OCI-M1 (cell line): ENCODE data around the gene ARHGAP11B.
A peak's percentile ranks its signal among the peaks of the same experiment; 100 is the strongest.
"Not testable (repeated sequence)": the region's sequence is repeated elsewhere in the genome, so short reads cannot be mapped to it uniquely, and the experiment has no call there.

Experiments used
- DNase-seq: peaks from one replicate; lab custom pipeline; 2025; lab: John Stamatoyannopoulos, UW

Gene ARHGAP11B

DNA sequence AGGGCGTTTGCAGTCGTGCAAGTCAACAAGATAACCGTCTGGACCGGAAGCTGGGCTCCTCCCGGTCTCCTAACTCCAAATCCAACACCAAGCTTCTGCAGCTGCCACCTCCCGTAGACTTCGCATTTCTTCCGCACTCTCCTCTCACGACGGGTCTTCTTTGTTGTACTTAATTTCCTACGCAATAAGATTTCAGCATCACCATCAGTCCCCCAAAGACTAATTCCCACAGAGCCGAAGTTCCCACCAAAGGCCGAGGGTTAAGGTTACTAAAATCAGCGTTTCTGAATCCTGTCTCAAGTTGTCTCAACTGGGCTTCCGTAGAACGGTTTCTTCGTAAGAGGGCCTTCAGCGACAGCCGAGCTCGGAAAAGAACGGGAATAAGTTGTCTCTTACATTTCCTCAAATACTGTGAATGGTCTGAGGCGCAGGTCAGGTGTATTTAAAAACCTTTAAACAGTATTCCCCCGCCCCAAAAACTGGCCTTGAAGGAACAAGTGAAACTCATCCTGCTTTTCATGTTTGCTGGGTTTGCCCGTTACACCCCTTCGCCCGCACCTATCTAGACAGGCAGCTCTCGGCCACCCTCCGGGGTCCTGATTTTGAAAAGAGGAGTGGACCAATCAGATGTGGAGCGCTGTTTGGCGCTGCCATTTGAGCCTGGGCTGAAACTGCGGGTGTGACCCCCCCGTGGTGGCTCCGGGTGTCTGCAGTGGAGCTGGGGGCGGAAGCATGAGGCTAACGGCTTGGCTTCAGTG lies at the start of gene ARHGAP11B:
ARHGAP11B (plus strand) TSS at position 693 of the 758 bp plus-strand sequence.
- not testable (repeated sequence) for DNase-seq

DNA sequence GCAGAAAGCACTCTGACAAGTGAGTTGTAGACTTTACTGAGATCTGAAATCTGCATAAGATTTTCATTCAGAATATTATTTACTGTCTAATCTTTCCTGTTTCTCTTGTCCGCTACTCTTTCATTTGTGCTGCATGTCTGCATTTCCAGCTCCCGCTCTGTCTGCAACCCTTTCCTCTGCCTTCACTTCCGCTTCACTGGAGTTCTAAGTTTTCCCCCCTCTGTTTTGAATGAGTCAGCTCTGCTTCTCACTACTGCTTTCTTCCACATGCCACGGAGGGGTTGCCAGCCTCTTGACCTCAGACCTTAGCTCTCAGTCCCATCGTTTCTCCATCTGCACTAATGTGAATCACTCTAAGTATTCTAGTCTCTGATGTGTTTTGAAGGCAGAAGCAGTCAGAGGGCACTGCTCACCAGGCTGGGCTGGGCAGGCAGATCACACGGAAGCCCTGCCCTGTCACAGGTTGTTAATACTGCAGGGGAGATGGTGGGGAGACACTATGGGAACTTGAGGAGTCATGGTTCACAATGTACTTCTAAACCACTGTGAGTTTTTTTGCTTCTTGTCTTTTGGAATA lies 46.4 kb upstream of the ARHGAP11B start:
- DNase-seq = not testable (repeated sequence)

DNA sequence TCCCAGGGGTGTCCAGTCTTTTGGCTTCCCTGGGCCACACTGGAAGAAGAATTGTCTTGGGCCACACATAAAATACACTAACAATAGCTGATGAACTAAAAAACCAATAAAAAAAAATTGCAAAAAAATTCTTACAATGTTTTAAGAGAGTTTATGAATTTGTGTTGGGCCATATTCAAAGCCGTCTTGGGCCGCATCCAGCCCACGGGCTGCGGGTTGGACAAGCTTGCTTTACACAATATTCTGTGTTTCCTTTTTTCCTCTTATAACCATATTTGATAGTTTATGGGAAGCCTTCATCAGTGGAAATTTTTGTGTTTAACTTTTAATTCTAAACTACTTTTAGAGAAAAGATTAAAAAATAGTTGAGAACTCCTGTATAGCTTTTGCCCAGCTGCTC lies 45.2 kb upstream of the ARHGAP11B start:
- not testable (repeated sequence) for DNase-seq

DNA sequence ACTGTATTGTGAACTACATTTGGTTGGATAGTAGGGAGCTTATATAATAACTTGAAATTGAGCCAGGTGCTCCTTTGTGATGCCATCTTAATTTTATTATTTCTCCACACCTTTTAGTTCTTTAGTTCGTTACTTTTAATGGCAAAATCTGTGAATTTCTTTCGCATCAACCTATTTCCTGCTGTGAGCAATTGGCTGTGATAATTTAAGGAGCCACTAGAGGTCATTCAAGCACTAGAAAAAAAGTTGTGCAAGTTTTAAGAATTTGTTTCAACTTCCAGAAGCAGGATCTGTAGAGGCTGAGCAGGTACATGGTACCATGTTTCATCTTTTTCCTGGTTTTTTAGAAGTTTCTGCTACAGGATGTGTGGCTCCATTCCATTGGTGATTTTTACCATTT lies 27.0 kb upstream of the ARHGAP11B start:
- not testable (repeated sequence) for DNase-seq

DNA sequence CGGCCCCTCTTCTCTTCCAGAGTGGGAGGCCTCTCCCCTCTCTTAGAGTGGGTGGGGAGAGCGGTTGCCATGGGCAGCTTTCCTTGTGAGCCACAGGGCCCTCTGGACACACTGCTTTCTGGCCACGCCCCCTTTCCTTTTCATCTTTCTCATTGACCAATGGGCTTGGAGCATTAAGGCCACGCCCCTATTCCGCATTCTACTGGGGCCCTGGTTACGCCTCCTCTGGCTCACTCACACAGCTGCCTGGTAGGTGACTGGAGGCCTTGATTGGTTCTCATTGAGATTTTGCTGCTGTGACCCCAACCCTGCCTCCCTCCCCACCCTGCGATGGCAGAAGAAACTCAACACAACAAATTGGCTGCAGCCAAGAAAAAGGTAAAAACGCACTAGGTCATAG lies 22.1 kb upstream of the ARHGAP11B start, which contains the start of gene GOLGA8H:
GOLGA8H (plus strand) TSS at position 233 of the 400 bp plus-strand sequence; CDS start at position 331, 98 bp downstream.
- not testable (repeated sequence) for DNase-seq

DNA sequence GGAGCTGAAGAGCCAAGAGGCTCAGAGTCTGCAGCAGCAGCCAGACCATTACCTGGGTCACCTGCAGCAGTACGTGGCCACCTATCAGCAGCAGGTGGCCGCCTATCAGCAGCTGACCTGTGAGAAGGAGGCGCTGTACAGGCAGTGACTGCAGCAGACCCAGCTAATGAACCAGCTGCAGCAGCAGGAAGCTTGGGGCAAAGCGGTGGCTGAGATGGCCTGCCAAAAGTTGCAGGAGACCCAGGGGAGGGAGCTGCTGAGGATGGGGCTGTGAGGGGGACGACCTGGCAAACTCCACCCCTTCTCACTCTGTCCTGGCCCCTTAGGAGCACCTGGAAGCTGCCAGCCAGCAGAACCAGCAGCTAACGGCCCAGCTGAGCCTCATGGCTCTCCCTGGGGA lies 13.7 kb upstream of the ARHGAP11B start:
- not testable (repeated sequence) for DNase-seq

DNA sequence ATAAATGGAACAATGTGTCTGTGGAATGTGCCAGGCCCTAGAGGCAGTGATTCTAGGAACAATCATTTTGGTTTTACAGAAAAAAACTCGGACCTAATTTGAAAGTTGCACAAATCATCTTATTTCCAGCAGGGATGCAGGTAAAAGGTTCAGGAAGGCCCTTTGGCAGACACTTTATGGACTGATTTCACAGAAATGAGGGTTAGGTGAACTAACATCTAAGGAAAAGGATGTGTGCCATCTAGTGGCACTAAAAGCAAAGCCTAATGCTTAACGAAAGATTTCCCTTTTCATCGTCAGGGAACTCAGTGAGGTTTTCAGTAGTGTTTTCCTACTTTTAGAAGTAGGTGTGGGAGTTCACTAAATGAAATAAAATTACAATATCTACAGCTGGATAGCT lies 4.6 kb upstream of the ARHGAP11B start:
- not testable (repeated sequence) for DNase-seq

DNA sequence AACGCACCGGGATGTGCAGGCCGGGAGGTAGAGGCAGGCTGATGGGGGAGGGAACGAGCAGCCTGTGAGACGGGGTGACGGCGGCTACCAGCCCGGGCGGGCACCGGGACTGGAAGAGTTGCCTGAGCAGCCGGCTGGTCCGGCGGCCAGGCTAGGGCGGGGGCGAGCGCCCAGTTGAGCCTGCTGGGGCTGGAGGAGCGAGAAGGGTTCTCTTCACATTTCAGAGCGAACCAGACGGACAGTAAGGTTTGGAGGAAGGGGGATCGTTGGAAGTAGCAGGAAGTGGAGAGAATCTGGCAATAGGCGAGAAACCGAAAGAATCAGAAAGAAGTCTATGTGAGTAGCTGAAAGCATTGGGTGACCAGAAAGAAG lies 252 bp downstream of the ARHGAP11B start:
- DNase-seq = not testable (repeated sequence)

DNA sequence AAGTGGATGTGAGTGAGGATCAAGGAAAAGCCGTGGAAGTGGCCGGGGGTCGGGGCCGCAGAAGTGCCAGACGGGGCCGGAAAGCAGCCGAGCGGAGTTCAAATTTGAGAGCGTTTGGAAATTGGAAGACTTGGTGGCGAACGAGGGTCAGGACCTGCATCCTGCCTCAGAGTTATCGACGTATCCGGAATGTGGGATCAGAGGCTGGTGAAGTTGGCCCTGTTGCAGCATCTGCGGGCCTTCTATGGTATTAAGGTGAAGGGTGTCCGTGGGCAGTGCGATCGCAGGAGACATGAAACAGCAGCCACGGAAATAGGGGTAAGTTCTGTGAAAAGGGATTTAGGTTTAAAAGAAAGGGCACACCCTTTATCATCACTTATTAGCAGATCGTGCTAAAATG lies 704 bp downstream of the ARHGAP11B start:
- DNase-seq = not testable (repeated sequence)

DNA sequence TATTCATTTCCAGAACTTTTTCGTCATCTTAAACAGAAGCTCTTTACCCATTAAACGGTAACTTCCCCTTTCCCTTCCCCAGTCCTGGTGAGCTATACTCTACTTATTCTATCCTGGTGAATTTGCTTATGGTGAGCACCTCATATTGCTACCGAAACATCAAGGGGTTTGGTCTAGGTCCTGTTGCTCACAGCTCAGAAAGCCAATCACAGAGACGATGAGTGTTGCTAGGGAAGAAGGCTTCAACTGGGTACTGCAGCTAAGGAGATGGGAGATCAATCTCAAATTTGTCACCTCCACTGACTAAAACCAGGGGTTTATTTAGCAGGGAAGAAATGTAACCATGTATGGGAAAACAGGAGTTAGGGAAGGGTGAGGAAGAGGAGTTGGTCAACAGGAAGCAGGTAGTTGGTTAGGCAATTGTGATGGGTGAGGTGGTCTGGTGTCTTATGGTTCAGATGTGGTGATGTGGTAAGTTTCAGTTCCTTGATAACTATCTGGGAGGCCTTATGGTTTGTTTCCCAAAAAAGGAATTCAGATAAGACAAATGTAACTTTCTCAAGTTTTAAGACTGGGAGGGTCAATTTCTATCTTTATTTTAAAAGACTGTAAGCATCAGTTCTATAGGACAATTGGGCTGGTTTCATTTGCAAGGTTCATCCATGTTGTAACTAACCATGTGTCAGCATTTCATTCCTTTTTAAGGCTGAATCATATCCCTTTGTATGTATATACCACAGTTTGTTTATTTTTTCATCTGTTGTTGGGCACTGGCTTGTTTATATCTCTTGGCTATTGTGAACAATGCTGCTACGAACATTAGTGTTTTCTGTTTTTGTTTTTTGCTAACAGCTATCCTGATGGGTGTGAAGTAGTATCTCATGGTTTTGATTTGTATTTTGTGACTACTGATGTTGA lies 24.3 kb downstream of the ARHGAP11B start:
- peak; percentile 16 for DNase-seq

DNA sequence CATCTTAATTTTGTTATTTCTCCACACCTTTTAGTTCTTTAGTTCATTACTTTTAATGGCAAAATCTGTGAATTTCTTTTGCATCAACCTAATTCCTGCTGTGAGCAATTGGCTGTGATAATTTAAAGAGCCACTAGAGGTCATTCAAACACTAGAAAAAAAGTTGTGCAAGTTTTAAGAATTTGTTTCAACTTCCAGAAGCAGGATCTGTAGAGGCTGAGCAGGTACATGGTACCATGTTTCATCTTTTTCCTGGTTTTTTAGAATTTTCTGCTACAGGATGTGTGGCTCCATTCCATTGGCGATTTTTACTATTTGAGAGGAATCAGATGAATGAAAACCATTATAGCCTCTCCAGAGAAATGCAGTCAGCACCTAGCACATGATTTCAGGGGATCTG lies 35.2 kb downstream of the ARHGAP11B start:
- peak; percentile 48 for DNase-seq

DNA sequence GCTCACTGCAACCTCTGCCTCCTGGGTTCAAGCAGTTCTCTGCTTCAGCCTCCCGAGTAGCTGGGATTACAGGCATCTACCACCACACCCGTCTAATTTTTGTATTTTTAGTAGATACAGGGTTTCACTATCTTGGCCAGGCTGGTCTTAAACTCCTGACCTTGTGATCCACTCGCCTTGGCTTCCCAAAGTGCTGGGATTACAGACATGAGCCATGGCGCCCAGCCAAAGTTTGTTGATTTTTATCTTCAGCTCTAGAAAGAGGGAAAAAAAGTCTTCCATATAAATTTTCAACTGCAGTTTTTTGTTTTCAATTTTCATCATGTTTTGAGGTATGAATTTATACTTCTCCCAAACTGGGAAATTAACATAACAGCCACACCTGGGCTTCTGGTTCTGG lies 43.7 kb downstream of the ARHGAP11B start:
- not testable (repeated sequence) for DNase-seq

DNA sequence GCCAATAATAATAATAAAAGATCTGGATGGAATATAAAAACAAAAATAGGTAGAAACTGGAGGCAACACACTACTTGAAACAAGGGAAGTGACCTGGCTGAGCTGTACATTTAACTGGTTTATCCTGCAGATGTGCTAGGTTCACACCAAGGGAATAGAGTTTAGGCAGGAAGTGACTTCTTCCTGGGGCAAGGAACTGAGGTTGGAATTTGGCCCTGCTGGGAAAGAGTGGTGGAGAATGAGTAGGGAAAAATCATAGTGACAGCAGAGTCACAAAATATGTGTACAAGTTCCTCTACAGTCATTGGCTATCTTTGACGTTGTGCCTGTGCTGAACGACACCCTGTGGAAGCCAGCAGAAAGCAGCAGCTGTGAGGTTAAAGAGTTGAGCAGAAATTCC lies 44.1 kb downstream of the ARHGAP11B start:
- DNase-seq = no peak

DNA sequence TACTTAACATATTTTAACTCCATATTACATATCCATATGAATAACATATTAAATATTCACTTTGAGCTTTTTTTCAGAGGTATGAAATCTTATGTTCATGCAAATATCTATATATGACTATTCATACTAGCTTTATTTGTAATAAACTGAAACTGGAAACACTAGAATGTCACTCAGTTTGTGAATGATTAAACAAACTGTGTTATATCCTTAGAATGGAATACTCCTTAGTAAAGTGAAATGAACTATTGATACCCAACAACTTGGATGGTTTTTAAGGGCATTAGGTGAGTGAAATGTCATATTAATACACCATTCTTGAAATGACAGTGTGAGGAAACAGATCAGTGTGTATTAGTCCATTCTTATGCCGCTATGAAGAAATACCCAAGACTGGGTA lies 45.4 kb downstream of the ARHGAP11B start:
- no peak for DNase-seq

DNA sequence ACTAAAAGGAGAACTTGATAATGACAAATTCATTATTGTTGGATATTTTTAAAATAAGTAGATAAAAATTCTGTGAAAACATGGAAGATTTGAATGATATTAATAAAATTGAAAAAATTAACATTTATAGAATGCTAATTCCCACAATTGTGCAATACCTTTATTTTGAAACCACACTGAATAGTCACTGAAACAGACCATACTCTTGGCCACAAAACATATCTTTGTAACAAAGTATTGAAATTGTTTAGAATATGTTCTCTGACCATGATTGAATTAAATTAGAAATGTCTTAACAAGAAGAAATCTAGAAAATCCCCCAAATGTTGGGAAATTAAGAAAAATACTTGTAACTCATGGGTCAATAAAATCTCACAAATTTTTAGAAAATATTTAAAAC lies 49.2 kb downstream of the ARHGAP11B start:
- DNase-seq = no peak

DNA sequence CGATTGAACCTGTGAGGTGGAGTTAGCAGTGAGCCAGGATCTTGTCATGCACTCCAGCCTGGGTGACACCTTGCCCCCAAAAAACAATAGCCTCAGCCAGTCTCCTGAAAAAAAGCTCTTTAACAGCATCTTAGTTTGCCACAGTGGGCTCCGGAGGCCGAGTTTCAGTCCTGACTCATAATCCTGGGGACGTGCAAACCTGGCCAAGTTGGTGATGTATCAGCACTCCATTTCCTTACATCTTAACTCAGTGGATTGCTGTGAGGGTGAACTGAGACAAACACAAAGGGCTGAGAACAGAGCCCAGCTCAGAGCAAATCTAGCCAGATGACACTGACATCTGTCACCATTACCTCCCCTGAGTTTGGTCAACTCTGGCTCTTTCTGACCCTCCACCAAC lies 50.0 kb downstream of the ARHGAP11B start:
- not testable (repeated sequence) for DNase-seq

DNA sequence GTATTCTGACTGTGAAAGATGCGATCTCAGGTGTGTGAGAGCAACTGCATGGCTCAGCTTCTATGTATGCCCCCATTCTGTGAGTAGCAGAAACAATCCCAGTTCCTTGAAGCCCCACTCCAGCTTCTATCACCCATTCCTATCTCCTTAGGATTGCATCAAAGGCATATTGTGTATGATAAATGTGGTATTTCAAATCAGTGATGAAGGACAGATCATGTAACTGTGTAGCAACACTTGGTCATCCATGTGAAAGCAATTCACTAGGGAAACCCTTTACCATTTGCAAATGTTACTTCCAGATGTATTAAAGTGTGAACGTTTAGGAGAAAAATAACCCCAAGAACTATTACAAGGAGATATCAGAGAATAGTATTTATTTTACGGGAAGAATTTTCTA lies 55.1 kb downstream of the ARHGAP11B start:
- DNase-seq = not testable (repeated sequence)

DNA sequence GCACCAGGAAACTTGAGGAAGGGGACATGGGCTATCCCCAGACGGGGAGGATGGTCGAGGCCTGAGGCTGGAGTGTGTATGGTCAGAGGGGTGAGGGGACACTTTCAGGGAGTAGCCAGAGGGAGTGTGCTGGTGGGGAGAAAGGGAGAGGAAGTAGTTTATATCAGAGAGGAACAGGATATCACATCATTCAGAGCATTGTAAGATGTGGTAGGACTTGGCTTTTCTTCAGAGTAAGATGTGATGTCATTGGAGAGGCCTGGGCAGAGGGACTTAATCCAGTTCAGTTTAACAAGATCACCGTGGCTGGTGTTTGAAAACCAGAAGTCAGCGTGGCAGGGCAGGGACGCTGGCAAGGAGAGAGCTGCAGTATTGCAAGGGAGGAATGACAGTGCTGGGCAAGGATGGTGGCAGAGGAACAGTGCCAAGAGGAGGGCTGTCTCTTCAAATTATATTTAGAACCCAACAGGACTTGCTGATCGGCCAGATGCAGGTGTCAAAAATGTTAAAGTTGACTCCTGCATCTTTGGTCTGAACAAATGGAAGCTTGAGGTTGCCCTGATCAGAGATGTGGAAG lies 59.9 kb downstream of the ARHGAP11B start:
- DNase-seq = peak; percentile 70

DNA sequence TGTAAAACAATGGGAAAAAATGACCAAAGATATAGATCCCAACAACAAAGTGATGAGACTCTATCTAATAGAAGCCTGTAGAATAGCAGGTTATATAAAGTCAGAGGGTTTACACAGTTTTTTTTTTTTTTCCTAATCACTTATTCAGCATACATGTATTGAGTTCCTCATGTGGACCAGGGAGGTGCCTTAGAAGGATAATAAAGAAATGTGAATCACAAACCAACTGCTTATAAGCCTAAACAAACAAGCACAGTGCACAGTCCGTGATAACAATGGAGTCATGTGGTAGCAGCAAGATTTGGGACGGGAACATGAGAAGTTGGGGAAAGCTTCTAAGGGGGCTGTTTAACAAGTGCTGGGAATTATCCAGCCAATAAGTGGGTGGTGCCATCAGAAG lies 60.7 kb downstream of the ARHGAP11B start:
- DNase-seq = not testable (repeated sequence)
